Measurements from ENCODE around the gene TECR.
"Not testable (repeated sequence)": the region's sequence is repeated elsewhere in the genome, so short reads cannot be mapped to it uniquely, and the experiment has no call there.

GRCh38 chr19:14564652-14565297 lies 35.4 kb downstream of the TECR start:
- not testable (repeated sequence) for TF ChIP-seq CTCF (conservative IDR thresholded peaks at IDR 0.05); ZFX (IDR thresholded peaks at IDR 0.05)
